ENCODE measurements around the gene SLC39A9. TPM values are rescaled to one million over a fixed set of nuclear protein-coding genes. Genes with fewer than 3 reads are reported as not detected.

Gene SLC39A9
- total RNA-seq, 2 donors from 2014 or later = 36.3 to 38.2 TPM

GRCh38 chr14:69500736-69501135 lies 102.2 kb downstream of the SLC39A9 start:
- Histone ChIP-seq H3K4me1 (no peaks in the 10 kb centered on the region), H3K27me3 (no peaks in the 10 kb centered on the region), H3K36me3 (replicated peaks in 1 of 2; ENCODE audit: insufficient read depth in 1 of 2, low read depth in 2 of 2) (no peaks in the 10 kb centered on the region), H3K9me3 (no peaks in the 10 kb centered on the region), H3K27ac (no peak overlapping the region), H3K4me3 (no peak overlapping the region)
- no peak for ATAC-seq
- WGBS, 2 donors = 60 to 81% methylated on average over 1 to 3 of the region's 4 CpGs
- no peak for TF ChIP-seq POLR2A (IDR thresholded peaks at IDR 0.05)
- TF ChIP-seq, protein P1, sequence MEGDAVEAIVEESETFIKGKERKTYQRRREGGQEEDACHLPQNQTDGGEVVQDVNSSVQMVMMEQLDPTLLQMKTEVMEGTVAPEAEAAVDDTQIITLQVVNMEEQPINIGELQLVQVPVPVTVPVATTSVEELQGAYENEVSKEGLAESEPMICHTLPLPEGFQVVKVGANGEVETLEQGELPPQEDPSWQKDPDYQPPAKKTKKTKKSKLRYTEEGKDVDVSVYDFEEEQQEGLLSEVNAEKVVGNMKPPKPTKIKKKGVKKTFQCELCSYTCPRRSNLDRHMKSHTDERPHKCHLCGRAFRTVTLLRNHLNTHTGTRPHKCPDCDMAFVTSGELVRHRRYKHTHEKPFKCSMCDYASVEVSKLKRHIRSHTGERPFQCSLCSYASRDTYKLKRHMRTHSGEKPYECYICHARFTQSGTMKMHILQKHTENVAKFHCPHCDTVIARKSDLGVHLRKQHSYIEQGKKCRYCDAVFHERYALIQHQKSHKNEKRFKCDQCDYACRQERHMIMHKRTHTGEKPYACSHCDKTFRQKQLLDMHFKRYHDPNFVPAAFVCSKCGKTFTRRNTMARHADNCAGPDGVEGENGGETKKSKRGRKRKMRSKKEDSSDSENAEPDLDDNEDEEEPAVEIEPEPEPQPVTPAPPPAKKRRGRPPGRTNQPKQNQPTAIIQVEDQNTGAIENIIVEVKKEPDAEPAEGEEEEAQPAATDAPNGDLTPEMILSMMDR (IDR thresholded peaks at IDR 0.05) = no peak
- DNase-seq = no peak
- intact Hi-C loops (cut with DNase I) = no loop called here

DNA sequence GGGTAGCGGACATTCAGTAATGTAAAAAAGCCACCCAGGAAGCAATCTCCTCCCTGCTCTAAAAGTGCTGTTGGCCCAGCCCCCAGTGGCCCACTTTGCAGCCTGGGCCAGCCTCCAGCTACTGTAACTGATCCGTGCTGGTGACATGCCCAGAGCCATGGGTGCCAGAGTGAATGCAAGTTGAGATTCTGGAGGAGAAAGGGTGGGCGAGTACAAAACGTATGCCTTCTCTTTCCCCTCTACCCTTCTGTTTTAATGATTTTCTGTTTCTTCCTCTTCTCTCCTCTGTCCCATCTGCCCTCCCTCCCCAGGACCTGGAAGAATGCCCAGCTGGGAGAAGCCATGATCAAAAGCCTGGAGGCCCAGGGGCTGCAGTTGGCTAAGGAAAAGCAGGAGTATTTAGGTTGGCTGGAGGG lies 102.9 kb downstream of the SLC39A9 start:
- Histone ChIP-seq H3K4me1 (no peaks in the 10 kb centered on the region), H3K4me3 (no peak overlapping the region), H3K36me3 (replicated peaks in 1 of 2; ENCODE audit: insufficient read depth in 1 of 2, low read depth in 2 of 2) (no peaks in the 10 kb centered on the region), H3K9me3 (no peaks in the 10 kb centered on the region), H3K27me3 (no peaks in the 10 kb centered on the region), H3K27ac (no peak overlapping the region)
- DNase-seq (peak in 1 of 4 donors; percentile 38), ATAC-seq (no peak)
- TF ChIP-seq, protein P1 (IDR thresholded peaks at IDR 0.05) = no peak
- no peak for TF ChIP-seq POLR2A (IDR thresholded peaks at IDR 0.05)
- intact Hi-C loops (cut with DNase I) = no loop called here
- 53 to 60% methylated on average over 4 of the region's 4 CpGs for WGBS, 2 donors

- Histone ChIP-seq H3K4me1 (no peaks in the 10 kb centered on the region), H3K36me3 (replicated peaks in 1 of 2; ENCODE audit: insufficient read depth in 1 of 2, low read depth in 2 of 2) (no peaks in the 10 kb centered on the region), H3K27me3 (no peaks in the 10 kb centered on the region), H3K27ac (no peak overlapping the region), H3K9me3 (no peaks in the 10 kb centered on the region), H3K4me3 (no peak overlapping the region)
- no peak for ATAC-seq
- WGBS, 2 donors = 80 to 100% methylated on average over 1 of the region's 1 CpG
- DNase-seq = no peak
- TF ChIP-seq POLR2A (IDR thresholded peaks at IDR 0.05) = no peak
- TF ChIP-seq, protein P1 (IDR thresholded peaks at IDR 0.05) = no peak
- intact Hi-C loops (cut with DNase I) = no loop called here
Measured at GRCh38 chr14:69504775-69505174, 106.3 kb downstream of the SLC39A9 start.

DNA sequence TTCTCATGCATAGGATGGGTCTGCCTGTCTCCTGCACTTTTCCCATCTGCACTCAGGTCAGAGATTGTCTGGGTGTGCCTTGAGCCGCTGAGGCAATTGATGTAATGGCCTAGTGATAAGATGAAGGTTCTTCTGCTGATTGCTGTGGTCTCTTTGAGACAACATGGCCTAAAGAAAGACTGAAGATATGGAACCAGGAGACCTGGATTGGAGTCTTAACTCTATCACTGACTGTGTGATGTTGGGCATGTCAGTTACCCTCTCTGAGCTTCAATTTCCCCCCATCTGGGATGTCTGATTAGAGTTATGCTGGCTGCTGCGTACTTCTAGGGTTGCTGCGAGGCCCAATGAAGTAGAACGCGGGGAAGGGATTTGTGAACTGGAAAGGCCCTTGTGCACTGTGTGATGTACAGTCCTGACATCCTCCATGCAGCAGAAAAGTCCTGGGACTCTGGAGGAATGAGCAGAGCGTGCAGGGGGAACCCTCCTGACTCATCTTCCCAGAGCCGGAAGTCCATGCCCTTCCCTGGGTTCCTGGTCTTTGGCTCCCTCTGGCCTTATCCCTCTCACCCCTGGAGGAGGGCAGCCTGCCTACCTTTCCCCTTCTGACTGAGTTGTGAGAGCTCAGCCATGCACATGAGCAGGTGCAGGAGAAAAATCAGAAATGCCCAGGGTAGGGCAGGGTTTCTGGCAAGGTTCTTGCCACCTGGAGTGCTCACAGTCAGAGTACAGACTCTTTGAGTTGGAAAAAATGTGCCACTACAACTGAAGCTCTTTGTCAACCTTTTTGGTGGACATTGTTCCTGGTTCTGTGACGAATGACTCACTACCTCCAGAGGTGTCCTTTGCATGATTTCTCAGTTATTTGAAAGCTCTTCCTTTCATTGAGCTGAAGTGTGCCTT lies 107.1 kb downstream of the SLC39A9 start:
- intact Hi-C loops (cut with DNase I) = no loop called here
- WGBS, 2 donors = 74 to 81% methylated on average over 8 of the region's 8 CpGs
- H3K27me3 ChIP-seq = no peaks in the 10 kb centered on the region
- no peaks in the 10 kb centered on the region for H3K4me1 ChIP-seq
- ATAC-seq (no peak), DNase-seq (no peak)
- H3K36me3 ChIP-seq (replicated peaks in 1 of 2; ENCODE audit: insufficient read depth in 1 of 2, low read depth in 2 of 2) = no peaks in the 10 kb centered on the region
- TF ChIP-seq POLR2A (IDR thresholded peaks at IDR 0.05) = no peak
- TF ChIP-seq, protein P1 (IDR thresholded peaks at IDR 0.05) = no peak
- H3K9me3 ChIP-seq = no peaks in the 10 kb centered on the region
- H3K27ac ChIP-seq = no peak overlapping the region
- H3K4me3 ChIP-seq = no peak overlapping the region

DNA sequence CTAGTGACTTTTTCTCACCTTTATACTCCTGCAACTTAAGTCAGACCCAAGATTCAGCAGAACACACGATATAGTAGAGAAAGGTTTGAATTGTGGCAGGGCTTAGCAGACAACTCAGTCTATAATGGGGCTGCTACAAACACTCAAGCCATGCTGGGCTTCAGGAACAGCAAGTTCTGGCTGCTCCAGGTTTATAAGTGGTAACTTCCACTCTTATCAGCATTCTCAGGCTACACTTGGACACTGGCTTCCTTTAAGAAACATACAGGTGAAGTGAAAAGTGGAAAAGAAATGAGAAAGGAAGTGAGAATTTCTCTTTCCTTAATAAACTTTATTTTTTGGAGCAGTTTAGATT lies 107.7 kb downstream of the SLC39A9 start:
- ATAC-seq (no peak), DNase-seq (no peak)
- Histone ChIP-seq H3K27me3 (no peaks in the 10 kb centered on the region), H3K4me3 (no peak overlapping the region), H3K4me1 (no peaks in the 10 kb centered on the region), H3K27ac (no peak overlapping the region), H3K9me3 (no peaks in the 10 kb centered on the region), H3K36me3 (replicated peaks in 1 of 2; ENCODE audit: insufficient read depth in 1 of 2, low read depth in 2 of 2) (no peaks in the 10 kb centered on the region)
- TF ChIP-seq, protein P1 (IDR thresholded peaks at IDR 0.05) = no peak
- no peak for TF ChIP-seq POLR2A (IDR thresholded peaks at IDR 0.05)
- WGBS, 2 donors = 50 to 56% methylated on average over 1 of the region's 1 CpG
- intact Hi-C loops (cut with DNase I) = no loop called here
